Measurements from ENCODE around the gene SNED1.

SNED1 gene

GRCh38 chr2:240966906-240967680 lies 31.3 kb upstream of the SNED1 start:
- Histone ChIP-seq H2AFZ (ENCODE audit: low read depth, low read length) (no peak overlapping the region), H3K27me3 (ENCODE audit: insufficient read depth, low read length, poor library complexity) (no peaks in the 10 kb centered on the region), H3K27ac (ENCODE audit: low read length) (no peak overlapping the region), H3K4me1 (ENCODE audit: insufficient read depth, low read length) (no peaks in the 10 kb centered on the region), H4K20me1 (ENCODE audit: insufficient read depth, low read length) (no peaks in the 10 kb centered on the region), H3K36me3 (ENCODE audit: insufficient read depth, low read length) (no peaks in the 10 kb centered on the region), H3K4me3 (ENCODE audit: low read depth in 1 of 2, low read length in 2 of 2) (no peak overlapping the region), H3K4me2 (ENCODE audit: insufficient read depth, low read length) (no peak overlapping the region), H3K9ac (ENCODE audit: low read depth, low read length) (no peak overlapping the region), H3K79me2 (ENCODE audit: insufficient read depth, low read length) (no peaks in the 10 kb centered on the region), H3K9me3 (ENCODE audit: insufficient read depth, low read length, severe bottlenecking) (no peaks in the 10 kb centered on the region)
- DNase-seq: no peak
- TF ChIP-seq EZH2 (IDR thresholded peaks at IDR 0.05; ENCODE audit: borderline replicate concordance, low read depth, low read length, severe bottlenecking) (no peak), CTCF (IDR thresholded peaks at IDR 0.05; ENCODE audit: borderline replicate concordance, extremely low read depth, low read length, poor library complexity, severe bottlenecking) (no peak)
- ATAC-seq (ENCODE audit: insufficient read depth, low read depth): no peak

- TF ChIP-seq CTCF (IDR thresholded peaks at IDR 0.05; ENCODE audit: borderline replicate concordance, extremely low read depth, low read length, poor library complexity, severe bottlenecking) (no peak), EZH2 (IDR thresholded peaks at IDR 0.05; ENCODE audit: borderline replicate concordance, low read depth, low read length, severe bottlenecking) (no peak)
- no peaks in the 10 kb centered on the region for H3K4me1 ChIP-seq (ENCODE audit: insufficient read depth, low read length)
- no peak overlapping the region for H3K27ac ChIP-seq (ENCODE audit: low read length)
- H3K9me3 ChIP-seq (ENCODE audit: insufficient read depth, low read length, severe bottlenecking): no peaks in the 10 kb centered on the region
- no peak for DNase-seq
- no peaks in the 10 kb centered on the region for H3K79me2 ChIP-seq (ENCODE audit: insufficient read depth, low read length)
- no peak for ATAC-seq (ENCODE audit: insufficient read depth, low read depth)
- no peaks in the 10 kb centered on the region for H3K27me3 ChIP-seq (ENCODE audit: insufficient read depth, low read length, poor library complexity)
- H3K4me2 ChIP-seq (ENCODE audit: insufficient read depth, low read length): no peak overlapping the region
- H4K20me1 ChIP-seq (ENCODE audit: insufficient read depth, low read length): no peaks in the 10 kb centered on the region
- no peak overlapping the region for H3K9ac ChIP-seq (ENCODE audit: low read depth, low read length)
- H3K4me3 ChIP-seq (ENCODE audit: low read depth in 1 of 2, low read length in 2 of 2): no peak overlapping the region
- no peaks in the 10 kb centered on the region for H3K36me3 ChIP-seq (ENCODE audit: insufficient read depth, low read length)
- no peak overlapping the region for H2AFZ ChIP-seq (ENCODE audit: low read depth, low read length)
These were observed 30.5 kb upstream of the SNED1 start for GRCh38 chr2:240967681-240968621.

- TF ChIP-seq CTCF (IDR thresholded peaks at IDR 0.05; ENCODE audit: borderline replicate concordance, extremely low read depth, low read length, poor library complexity, severe bottlenecking) (no peak), EZH2 (IDR thresholded peaks at IDR 0.05; ENCODE audit: borderline replicate concordance, low read depth, low read length, severe bottlenecking) (no peak)
- H3K4me2 ChIP-seq (ENCODE audit: insufficient read depth, low read length): no peak overlapping the region
- no peak overlapping the region for H3K4me3 ChIP-seq (ENCODE audit: low read depth in 1 of 2, low read length in 2 of 2)
- no peaks in the 10 kb centered on the region for H3K4me1 ChIP-seq (ENCODE audit: insufficient read depth, low read length)
- no peak overlapping the region for H2AFZ ChIP-seq (ENCODE audit: low read depth, low read length)
- no peak overlapping the region for H3K9ac ChIP-seq (ENCODE audit: low read depth, low read length)
- H3K9me3 ChIP-seq (ENCODE audit: insufficient read depth, low read length, severe bottlenecking): peaks cover 2% of the 10 kb centered on the region
- H3K79me2 ChIP-seq (ENCODE audit: insufficient read depth, low read length): no peaks in the 10 kb centered on the region
- no peaks in the 10 kb centered on the region for H3K36me3 ChIP-seq (ENCODE audit: insufficient read depth, low read length)
- ATAC-seq (ENCODE audit: insufficient read depth, low read depth) (no peak), DNase-seq (no peak)
- no peaks in the 10 kb centered on the region for H4K20me1 ChIP-seq (ENCODE audit: insufficient read depth, low read length)
- H3K27me3 ChIP-seq (ENCODE audit: insufficient read depth, low read length, poor library complexity): no peaks in the 10 kb centered on the region
- H3K27ac ChIP-seq (ENCODE audit: low read length): no peak overlapping the region
These were observed 29.4 kb upstream of the SNED1 start for GRCh38 chr2:240968731-240969624.
